Measurements from ENCODE around the gene HOXC12.

- TF ChIP-seq, protein P1, sequence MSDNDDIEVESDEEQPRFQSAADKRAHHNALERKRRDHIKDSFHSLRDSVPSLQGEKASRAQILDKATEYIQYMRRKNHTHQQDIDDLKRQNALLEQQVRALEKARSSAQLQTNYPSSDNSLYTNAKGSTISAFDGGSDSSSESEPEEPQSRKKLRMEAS (IDR thresholded peaks at IDR 0.05): no peak
- TF ChIP-seq SP1 (IDR thresholded peaks at IDR 0.05): no peak
- TF ChIP-seq RAD21 (IDR thresholded peaks at IDR 0.05): no peak
- no peak for TF ChIP-seq TAF1 (conservative IDR thresholded peaks at IDR 0.05)
- no peak for TF ChIP-seq YY1 (IDR thresholded peaks at IDR 0.05)
Measured at GRCh38 chr12:53941750-53942149, 13.0 kb upstream of the HOXC12 start.

All from liver (tissue), 2 donors.